Daoy (cell line): ENCODE results near the gene TMEM134. TPM values are rescaled to one million over a fixed set of nuclear protein-coding genes. Genes with fewer than 3 reads are reported as not detected.
A peak's percentile ranks its signal among the peaks of the same experiment; 100 is the strongest.
"Not testable (repeated sequence)": the region's sequence is repeated elsewhere in the genome, so short reads cannot be mapped to it uniquely, and the experiment has no call there.

Experiments
- DNase-seq: peaks from one replicate; pipeline ENCODE4 v3.0.0-alpha.2; 2015; ENCODE audit warnings: low read depth
- total RNA-seq: library from RNA; depleted of rRNA; stranded (reverse); fragments of >200 nt; shearing (Covaris generic); gene quantifications from 2 replicates; pipeline ENCODE4 v1.2.3, GENCODE V29; 2014; rRNA removed

Gene TMEM134
- 9.4 and 36.5 TPM in 2 replicates for total RNA-seq

- peak; percentile 94 for DNase-seq
Measured at GRCh38 chr11:67468759-67469507, at the start of gene TMEM134. Gene TMEM134, minus strand, starts transcription at chr11:67469251. Its CDS starts 59 bp downstream, at chr11:67469192.

GRCh38 chr11:67517784-67518552 is 48.9 kb upstream of the TMEM134 start:
- no peak for DNase-seq

- no peak for DNase-seq
Measured at GRCh38 chr11:67516806-67517205, 47.8 kb upstream of the TMEM134 start.

- no peak for DNase-seq
Measured at GRCh38 chr11:67514116-67514515, 45.1 kb upstream of the TMEM134 start.

GRCh38 chr11:67511558-67511957 is 42.5 kb upstream of the TMEM134 start:
- not testable (repeated sequence) for DNase-seq

- no peak for DNase-seq
Measured at GRCh38 chr11:67510023-67510345, 40.9 kb upstream of the TMEM134 start.

- DNase-seq = peak; percentile 98
Measured at GRCh38 chr11:67508486-67509121, 39.6 kb upstream of the TMEM134 start.

GRCh38 chr11:67507864-67508485 is 38.9 kb upstream of the TMEM134 start, which contains the start of gene CDK2AP2:
Gene CDK2AP2, minus strand, starts transcription at chr11:67508162. Its CDS starts 80 bp downstream, at chr11:67508082.
- DNase-seq = peak; percentile 100

GRCh38 chr11:67507242-67507863 is 38.3 kb upstream of the TMEM134 start:
- no peak for DNase-seq

- DNase-seq = no peak
Measured at GRCh38 chr11:67506426-67507051, 37.5 kb upstream of the TMEM134 start.

GRCh38 chr11:67505605-67506396 is 36.8 kb upstream of the TMEM134 start:
- DNase-seq = peak; percentile 97

- DNase-seq = peak; percentile 80
Measured at GRCh38 chr11:67504950-67505581, 36.0 kb upstream of the TMEM134 start, which contains the start of gene PITPNM1. Gene PITPNM1, minus strand, starts transcription at chr11:67505363. Its CDS starts 1,183 bp downstream, at chr11:67504180.

GRCh38 chr11:67504005-67504949 is 35.2 kb upstream of the TMEM134 start:
- DNase-seq = peak; percentile 62

GRCh38 chr11:67503119-67504004 is 34.3 kb upstream of the TMEM134 start:
- DNase-seq = no peak

- no peak for DNase-seq
Measured at GRCh38 chr11:67502328-67502979, 33.4 kb upstream of the TMEM134 start.

GRCh38 chr11:67501854-67502253 is 32.8 kb upstream of the TMEM134 start:
- no peak for DNase-seq
